ENCODE results near the gene LONP1.

LONP1 gene

GRCh38 chr19:5677136-5677535 lies 42.8 kb downstream of the LONP1 start:
- no peaks in the 10 kb centered on the region for H3K27me3 ChIP-seq (replicated peaks in 2 of 5; ENCODE audit: control insufficient read depth in 4 of 5, insufficient read depth in 5 of 5, low read length in 4 of 5)
- DNase-seq, result no peak
- POLR2A ChIA-PET, result no interaction called here
- WGBS (ENCODE audit: insufficient coverage), result 100% methylated on average over 5 of the region's 10 CpGs
- peaks cover 0 to 21% (median 3%) of the 10 kb centered on the region in 4 experiments for H3K36me3 ChIP-seq (ENCODE audit: control insufficient read depth in 4 of 4, insufficient read depth in 4 of 4, low read length in 3 of 4)
- H3K4me3 ChIP-seq (ENCODE audit: control insufficient read depth in 1 of 7, extremely low read depth in 1 of 7, insufficient read depth in 4 of 7, low read depth in 2 of 7, low read length in 6 of 7), result no peak overlapping the region
- H3K27ac ChIP-seq (ENCODE audit: insufficient read depth in 1 of 2, low read depth in 1 of 2, low read length in 2 of 2, poor library complexity in 1 of 2, severe bottlenecking in 2 of 2), result no peak overlapping the region
- CTCF ChIA-PET, result interaction anchor here (0.6 kb wide), 2 partner anchors 10 to 17 kb away, joined by 3 read pairs; no protein-coding TSS in a partner anchor
- no peaks in the 10 kb centered on the region for H3K9me3 ChIP-seq (ENCODE audit: control extremely low read depth in 1 of 5, control insufficient read depth in 4 of 5, insufficient read depth in 2 of 5, low read depth in 1 of 5, low read length in 4 of 5)
- H3K4me1 ChIP-seq (ENCODE audit: control extremely low read depth in 1 of 4, control insufficient read depth in 4 of 4, insufficient read depth in 4 of 4, low read length in 3 of 4), result peaks cover 0 to 19% (median 13%) of the 10 kb centered on the region in 4 experiments

GRCh38 chr19:5676772-5677105 lies 43.2 kb downstream of the LONP1 start:
- no peak overlapping the region for H3K27ac ChIP-seq (ENCODE audit: insufficient read depth in 1 of 2, low read depth in 1 of 2, low read length in 2 of 2, poor library complexity in 1 of 2, severe bottlenecking in 2 of 2)
- no peaks in the 10 kb centered on the region for H3K27me3 ChIP-seq (replicated peaks in 2 of 5; ENCODE audit: control insufficient read depth in 4 of 5, insufficient read depth in 5 of 5, low read length in 4 of 5)
- DNase-seq, result no peak
- 88% methylated on average over 11 of the region's 13 CpGs for WGBS (ENCODE audit: insufficient coverage)
- H3K4me1 ChIP-seq (ENCODE audit: control extremely low read depth in 1 of 4, control insufficient read depth in 4 of 4, insufficient read depth in 4 of 4, low read length in 3 of 4), result peaks cover 0 to 19% (median 13%) of the 10 kb centered on the region in 4 experiments
- no peak overlapping the region for H3K4me3 ChIP-seq (ENCODE audit: control insufficient read depth in 1 of 7, extremely low read depth in 1 of 7, insufficient read depth in 4 of 7, low read depth in 2 of 7, low read length in 6 of 7)
- no peaks in the 10 kb centered on the region for H3K9me3 ChIP-seq (ENCODE audit: control extremely low read depth in 1 of 5, control insufficient read depth in 4 of 5, insufficient read depth in 2 of 5, low read depth in 1 of 5, low read length in 4 of 5)
- CTCF ChIA-PET, result interaction anchor here (0.6 kb wide), 2 partner anchors 10 to 16 kb away, joined by 3 read pairs; no protein-coding TSS in a partner anchor
- peaks cover 0 to 25% (median 3%) of the 10 kb centered on the region in 4 experiments for H3K36me3 ChIP-seq (ENCODE audit: control insufficient read depth in 4 of 4, insufficient read depth in 4 of 4, low read length in 3 of 4)
- POLR2A ChIA-PET, result no interaction called here

DNA sequence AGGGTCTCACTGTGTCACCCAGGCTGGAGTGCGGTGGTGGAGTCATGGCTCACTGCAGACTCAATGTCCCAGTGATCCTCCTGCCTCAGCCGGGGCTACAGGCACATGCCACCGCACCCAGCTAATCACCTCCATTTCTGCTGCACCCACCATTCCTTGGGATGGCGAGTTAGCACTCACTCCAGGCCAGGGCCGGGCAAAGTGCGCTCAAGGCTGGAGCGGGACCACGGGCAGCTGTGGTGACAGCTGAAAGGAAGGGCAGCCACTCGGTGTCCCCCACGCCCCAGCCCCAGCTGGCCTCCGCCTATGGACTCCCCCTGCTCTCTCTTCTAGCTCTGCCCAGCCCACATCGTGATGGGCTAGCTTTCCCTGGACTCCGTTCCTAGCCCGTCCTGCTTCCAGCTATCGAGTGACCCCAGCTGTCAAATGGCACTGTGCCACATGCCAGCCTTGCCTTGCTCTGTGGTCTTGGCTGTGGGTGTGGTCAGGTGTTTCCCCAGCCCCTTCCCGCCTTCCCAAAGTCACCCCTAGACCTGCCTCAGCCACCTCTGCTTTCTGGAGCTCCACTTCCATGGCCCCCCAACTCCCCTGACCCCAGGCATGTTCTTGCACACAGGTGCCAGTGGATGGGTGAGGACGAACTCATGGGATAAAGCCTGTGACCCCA lies 43.7 kb downstream of the LONP1 start:
- Histone ChIP-seq H3K9me3 (ENCODE audit: control extremely low read depth in 1 of 5, control insufficient read depth in 4 of 5, insufficient read depth in 2 of 5, low read depth in 1 of 5, low read length in 4 of 5) (no peaks in the 10 kb centered on the region), H3K4me3 (ENCODE audit: control insufficient read depth in 1 of 7, extremely low read depth in 1 of 7, insufficient read depth in 4 of 7, low read depth in 2 of 7, low read length in 6 of 7) (no peak overlapping the region), H3K27ac (ENCODE audit: insufficient read depth in 1 of 2, low read depth in 1 of 2, low read length in 2 of 2, poor library complexity in 1 of 2, severe bottlenecking in 2 of 2) (no peak overlapping the region), H3K27me3 (replicated peaks in 2 of 5; ENCODE audit: control insufficient read depth in 4 of 5, insufficient read depth in 5 of 5, low read length in 4 of 5) (no peaks in the 10 kb centered on the region), H3K36me3 (ENCODE audit: control insufficient read depth in 4 of 4, insufficient read depth in 4 of 4, low read length in 3 of 4) (peaks cover 0 to 30% (median 4%) of the 10 kb centered on the region in 4 experiments), H3K4me1 (ENCODE audit: control extremely low read depth in 1 of 4, control insufficient read depth in 4 of 4, insufficient read depth in 4 of 4, low read length in 3 of 4) (peaks cover 0 to 14% (median 11%) of the 10 kb centered on the region in 4 experiments)
- WGBS (ENCODE audit: insufficient coverage), result 91% methylated on average over 13 of the region's 17 CpGs
- DNase-seq, result no peak
- CTCF ChIA-PET, result interaction anchor here (0.6 to 0.8 kb wide), 3 partner anchors 9 to 19 kb away, joined by 3 read pairs; no protein-coding TSS in a partner anchor
- POLR2A ChIA-PET, result no interaction called here

GRCh38 chr19:5674714-5675113 lies 45.2 kb downstream of the LONP1 start:
- WGBS (ENCODE audit: insufficient coverage), result 100% methylated on average over 4 of the region's 5 CpGs
- ChIA-PET POLR2A (interaction anchor here (0.5 kb wide), 1 partner anchor 52 kb away, joined by 3 read pairs; the partner anchor contains the start of genes SAFB and SAFB2), CTCF (no interaction called here)
- H3K27ac ChIP-seq (ENCODE audit: insufficient read depth in 1 of 2, low read depth in 1 of 2, low read length in 2 of 2, poor library complexity in 1 of 2, severe bottlenecking in 2 of 2), result no peak overlapping the region
- peaks cover 0 to 6% (median 6%) of the 10 kb centered on the region in 4 experiments for H3K4me1 ChIP-seq (ENCODE audit: control extremely low read depth in 1 of 4, control insufficient read depth in 4 of 4, insufficient read depth in 4 of 4, low read length in 3 of 4)
- H3K27me3 ChIP-seq (replicated peaks in 2 of 5; ENCODE audit: control insufficient read depth in 4 of 5, insufficient read depth in 5 of 5, low read length in 4 of 5), result no peaks in the 10 kb centered on the region
- H3K4me3 ChIP-seq (ENCODE audit: control insufficient read depth in 1 of 7, extremely low read depth in 1 of 7, insufficient read depth in 4 of 7, low read depth in 2 of 7, low read length in 6 of 7), result no peak overlapping the region
- H3K9me3 ChIP-seq (ENCODE audit: control extremely low read depth in 1 of 5, control insufficient read depth in 4 of 5, insufficient read depth in 2 of 5, low read depth in 1 of 5, low read length in 4 of 5), result no peaks in the 10 kb centered on the region
- no peak for DNase-seq
- peaks cover 0 to 34% (median 8%) of the 10 kb centered on the region in 4 experiments for H3K36me3 ChIP-seq (ENCODE audit: control insufficient read depth in 4 of 4, insufficient read depth in 4 of 4, low read length in 3 of 4)

DNA sequence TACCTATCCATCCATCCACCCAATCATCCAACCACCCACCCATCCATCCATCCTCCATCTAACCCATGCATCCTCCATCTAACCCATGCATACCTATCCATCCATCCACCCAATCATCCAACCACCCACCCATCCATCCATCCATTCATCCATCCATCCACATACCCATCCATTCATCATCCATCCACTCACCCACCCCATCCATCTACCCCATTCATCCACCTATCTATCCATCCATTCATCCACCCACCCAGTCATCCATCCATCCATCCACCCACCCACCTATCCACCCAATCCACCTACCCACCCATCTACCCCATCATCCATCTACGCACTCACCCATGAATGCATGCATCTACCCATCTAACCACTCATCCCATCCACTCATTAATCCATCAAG lies 46.2 kb downstream of the LONP1 start:
- no peak for DNase-seq
- ChIA-PET CTCF (no interaction called here), POLR2A (no interaction called here)
- Histone ChIP-seq H3K27ac (ENCODE audit: insufficient read depth in 1 of 2, low read depth in 1 of 2, low read length in 2 of 2, poor library complexity in 1 of 2, severe bottlenecking in 2 of 2) (no peak overlapping the region), H3K36me3 (ENCODE audit: control insufficient read depth in 4 of 4, insufficient read depth in 4 of 4, low read length in 3 of 4) (peaks cover 0 to 44% (median 12%) of the 10 kb centered on the region in 4 experiments), H3K9me3 (ENCODE audit: control extremely low read depth in 1 of 5, control insufficient read depth in 4 of 5, insufficient read depth in 2 of 5, low read depth in 1 of 5, low read length in 4 of 5) (no peaks in the 10 kb centered on the region), H3K27me3 (replicated peaks in 2 of 5; ENCODE audit: control insufficient read depth in 4 of 5, insufficient read depth in 5 of 5, low read length in 4 of 5) (no peaks in the 10 kb centered on the region), H3K4me1 (ENCODE audit: control extremely low read depth in 1 of 4, control insufficient read depth in 4 of 4, insufficient read depth in 4 of 4, low read length in 3 of 4) (no peaks in the 10 kb centered on the region), H3K4me3 (ENCODE audit: control insufficient read depth in 1 of 7, extremely low read depth in 1 of 7, insufficient read depth in 4 of 7, low read depth in 2 of 7, low read length in 6 of 7) (no peak overlapping the region)
- 100% methylated on average over 1 of the region's 1 CpG for WGBS (ENCODE audit: insufficient coverage)

- H3K9me3 ChIP-seq (ENCODE audit: control extremely low read depth in 1 of 5, control insufficient read depth in 4 of 5, insufficient read depth in 2 of 5, low read depth in 1 of 5, low read length in 4 of 5), result no peaks in the 10 kb centered on the region
- CTCF ChIA-PET, result interaction anchor here (0.7 kb wide), 1 partner anchor 261 kb away, joined by 3 read pairs; no protein-coding TSS in a partner anchor
- POLR2A ChIA-PET, result no interaction called here
These were observed 47.1 kb downstream of the LONP1 start for GRCh38 chr19:5672708-5673459.

GRCh38 chr19:5671600-5671999 lies 48.3 kb downstream of the LONP1 start:
- WGBS (ENCODE audit: insufficient coverage), result 100% methylated on average over 7 of the region's 7 CpGs
- Histone ChIP-seq H3K9me3 (ENCODE audit: control extremely low read depth in 1 of 5, control insufficient read depth in 4 of 5, insufficient read depth in 2 of 5, low read depth in 1 of 5, low read length in 4 of 5) (no peaks in the 10 kb centered on the region), H3K4me1 (ENCODE audit: control extremely low read depth in 1 of 4, control insufficient read depth in 4 of 4, insufficient read depth in 4 of 4, low read length in 3 of 4) (no peaks in the 10 kb centered on the region), H3K36me3 (ENCODE audit: control insufficient read depth in 4 of 4, insufficient read depth in 4 of 4, low read length in 3 of 4) (peaks cover 2 to 46% (median 26%) of the 10 kb centered on the region in 4 experiments), H3K27me3 (replicated peaks in 2 of 5; ENCODE audit: control insufficient read depth in 4 of 5, insufficient read depth in 5 of 5, low read length in 4 of 5) (no peaks in the 10 kb centered on the region), H3K27ac (ENCODE audit: insufficient read depth in 1 of 2, low read depth in 1 of 2, low read length in 2 of 2, poor library complexity in 1 of 2, severe bottlenecking in 2 of 2) (no peak overlapping the region), H3K4me3 (ENCODE audit: control insufficient read depth in 1 of 7, extremely low read depth in 1 of 7, insufficient read depth in 4 of 7, low read depth in 2 of 7, low read length in 6 of 7) (no peak overlapping the region)
- ChIA-PET POLR2A (interaction anchor here (0.8 kb wide), 1 partner anchor 10 kb away, joined by 3 read pairs; no protein-coding TSS in a partner anchor), CTCF (interaction anchor here (0.7 to 1.5 kb wide), 3 partner anchors 17 to 243 kb away, joined by 3 read pairs; no protein-coding TSS in a partner anchor)
- DNase-seq, result no peak

More at GRCh38 chr19:5672708-5673459, 47.1 kb downstream of the LONP1 start:
- H3K4me1 ChIP-seq (ENCODE audit: control extremely low read depth in 1 of 4, control insufficient read depth in 4 of 4, insufficient read depth in 4 of 4, low read length in 3 of 4), result no peaks in the 10 kb centered on the region
- no peak overlapping the region for H3K27ac ChIP-seq (ENCODE audit: insufficient read depth in 1 of 2, low read depth in 1 of 2, low read length in 2 of 2, poor library complexity in 1 of 2, severe bottlenecking in 2 of 2)
- 99% methylated on average over 12 of the region's 13 CpGs for WGBS (ENCODE audit: insufficient coverage)
- H3K27me3 ChIP-seq (replicated peaks in 2 of 5; ENCODE audit: control insufficient read depth in 4 of 5, insufficient read depth in 5 of 5, low read length in 4 of 5), result no peaks in the 10 kb centered on the region
- no peak overlapping the region for H3K4me3 ChIP-seq (ENCODE audit: control insufficient read depth in 1 of 7, extremely low read depth in 1 of 7, insufficient read depth in 4 of 7, low read depth in 2 of 7, low read length in 6 of 7)
- DNase-seq, result no peak
- peaks cover 0 to 44% (median 15%) of the 10 kb centered on the region in 4 experiments for H3K36me3 ChIP-seq (ENCODE audit: control insufficient read depth in 4 of 4, insufficient read depth in 4 of 4, low read length in 3 of 4)
